Mesendoderm (in vitro differentiated cells): ENCODE measurements around the gene UNC13A.

Experiments
- DNase-seq: peaks from one replicate; pipeline ENCODE4 v3.0.0; 2013
- H2AK5ac ChIP-seq: 2 replicates; pipeline ENCODE4 v1.6.1; 2013; ENCODE audit warnings: low read length, inconsistent platforms
- H2BK120ac ChIP-seq: 2 replicates; pipeline ENCODE4 v1.6.1; 2013; ENCODE audit warnings: low read depth, mild to moderate bottlenecking, low read length, moderate library complexity, mixed read lengths
- H2BK15ac ChIP-seq: replicated peaks from 2 replicates; pipeline ENCODE4 v1.6.1; 2013; ENCODE audit warnings: low read depth, mild to moderate bottlenecking, moderate library complexity
- H2BK5ac ChIP-seq: 2 replicates; pipeline ENCODE4 v1.6.1; 2013; ENCODE audit warnings: low read length, inconsistent platforms
- H3K18ac ChIP-seq: 2 replicates; pipeline ENCODE4 v1.6.1; 2013; ENCODE audit warnings: mild to moderate bottlenecking, low read length, mixed read lengths
- H3K23ac ChIP-seq: one replicate; pipeline ENCODE4 v1.6.1; 2013; ENCODE audit warnings: low read length
- H3K27ac ChIP-seq: 2 replicates; pipeline ENCODE4 v1.5.1; 2013; ENCODE audit warnings: low read depth, mild to moderate bottlenecking, inconsistent platforms, low read length, moderate library complexity
- H3K27me3 ChIP-seq: 2 replicates; pipeline ENCODE4 v1.6.1; 2013; ENCODE audit warnings: low read length, control low read depth, mild to moderate bottlenecking, inconsistent platforms; ENCODE audit not compliant: insufficient read depth, poor library complexity
- H3K36me3 ChIP-seq: 2 replicates; pipeline ENCODE4 v1.6.1; 2013; ENCODE audit warnings: low read length, inconsistent platforms; ENCODE audit not compliant: control insufficient read depth, insufficient read depth
- H3K4ac ChIP-seq: one replicate; pipeline ENCODE4 v1.6.1; 2013; ENCODE audit warnings: low read depth, mild to moderate bottlenecking, low read length, moderate library complexity
- H3K4me1 ChIP-seq: 2 replicates; pipeline ENCODE4 v1.6.1; 2013; ENCODE audit warnings: low read depth, low read length, inconsistent platforms; ENCODE audit not compliant: control insufficient read depth
- H3K4me2 ChIP-seq: 2 replicates; pipeline ENCODE4 v1.6.1; 2013; ENCODE audit warnings: low read length
- H3K4me3 ChIP-seq: 2 replicates; pipeline ENCODE4 v1.5.1; 2013; ENCODE audit warnings: mild to moderate bottlenecking, low read length
- H3K56ac ChIP-seq: one replicate; pipeline ENCODE4 v1.6.1; 2013; ENCODE audit warnings: low read length
- H3K79me1 ChIP-seq: 2 replicates; pipeline ENCODE4 v1.6.1; 2013; ENCODE audit warnings: low read length, inconsistent platforms
- H3K79me2 ChIP-seq: 2 replicates; pipeline ENCODE4 v1.6.1; 2013; ENCODE audit warnings: mild to moderate bottlenecking, low read length; ENCODE audit not compliant: control insufficient read depth, insufficient read depth
- H3K9ac ChIP-seq: 2 replicates; pipeline ENCODE4 v1.6.1; 2013; ENCODE audit warnings: low read length, inconsistent platforms
- H4K5ac ChIP-seq: one replicate; pipeline ENCODE4 v1.6.1; 2013; ENCODE audit warnings: low read length
- H4K8ac ChIP-seq: one replicate; pipeline ENCODE4 v1.6.1; 2013; ENCODE audit warnings: low read depth, mild to moderate bottlenecking, control low read depth, low read length, moderate library complexity
- WGBS: extraction: QIAGEN DNeasy Blood & Tissue Kit; methylation state at CpG from one replicate; pipeline ENCODE4 v1.1.7; 2013; ENCODE audit warnings: low lambda C conversion rate, missing lambda C conversion rate; ENCODE audit not compliant: insufficient coverage; ENCODE audit errors: extremely low coverage; 5-methylcytosine and 5-hydroxymethylcytosine counted together

UNC13A gene

GRCh38 chr19:17686592-17687024, 1.5 kb downstream of the UNC13A start:
- Histone ChIP-seq H3K4me2 (peak overlapping the region; percentile 96), H3K4me3 (peak overlapping the region; percentile 66), H4K5ac (no peak overlapping the region), H3K4ac (peak overlapping the region; percentile 17), H2BK5ac (peak overlapping the region; percentile 91), H3K27me3 (no peaks in the 10 kb centered on the region), H2BK120ac (peak overlapping the region; percentile 29), H3K9ac (peak overlapping the region; percentile 78), H3K27ac (peak overlapping the region; percentile 41), H3K56ac (peak overlapping the region; percentile 94), H2BK15ac (peak overlapping the region; percentile 61), H3K79me1 (peaks cover 3% of the 10 kb centered on the region), H3K23ac (no peak overlapping the region), H3K36me3 (no peaks in the 10 kb centered on the region), H4K8ac (no peak overlapping the region), H3K4me1 (no peaks in the 10 kb centered on the region), H2AK5ac (no peak overlapping the region), H3K79me2 (peaks cover 7% of the 10 kb centered on the region), H3K18ac (peak overlapping the region; percentile 77)
- peak; percentile 89 for DNase-seq
- WGBS: no CpG with 5 or more reads among the region's 28 CpGs

GRCh38 chr19:17686023-17686521, 2.1 kb downstream of the UNC13A start:
- H2BK5ac ChIP-seq: peak overlapping the region; percentile 91
- peak overlapping the region; percentile 13 for H3K27ac ChIP-seq

DNA sequence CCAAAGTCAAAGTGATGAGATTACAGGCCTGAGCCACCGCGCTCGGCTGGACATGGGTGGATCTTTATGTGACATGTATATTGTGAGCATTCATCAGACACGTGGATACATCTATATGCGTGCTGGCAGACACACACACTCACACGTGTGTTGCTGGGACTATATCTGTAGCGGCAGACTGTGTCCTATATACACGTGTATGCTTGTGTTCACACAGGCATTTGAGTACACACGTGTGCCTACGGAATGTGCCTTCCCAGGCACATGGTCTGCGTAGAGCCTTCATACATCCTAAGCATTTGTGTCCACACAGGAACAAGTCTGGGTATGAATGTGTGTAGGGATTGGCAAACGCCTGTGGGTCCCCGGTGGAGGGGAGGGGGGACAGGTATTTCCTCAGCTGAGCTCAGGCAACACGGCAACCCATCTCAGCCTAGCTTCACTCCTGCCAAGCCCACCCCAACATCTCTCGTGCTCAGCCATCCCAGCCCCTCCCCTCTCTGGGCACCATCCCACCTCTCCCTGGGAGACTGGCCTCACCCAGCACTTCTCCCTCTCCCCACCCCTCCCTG, 2.6 kb downstream of the UNC13A start:
- Histone ChIP-seq H3K56ac (peak overlapping the region; percentile 94), H3K18ac (peak overlapping the region; percentile 43), H4K5ac (no peak overlapping the region), H3K4me2 (peak overlapping the region; percentile 25), H3K4me1 (no peaks in the 10 kb centered on the region), H3K27ac (no peak overlapping the region), H3K4ac (no peak overlapping the region), H3K23ac (no peak overlapping the region), H2BK15ac (no peak overlapping the region), H2BK120ac (no peak overlapping the region), H3K79me1 (peaks cover 3% of the 10 kb centered on the region), H3K36me3 (no peaks in the 10 kb centered on the region), H3K4me3 (no peak overlapping the region), H2AK5ac (peak overlapping the region; percentile 6), H3K27me3 (no peaks in the 10 kb centered on the region), H3K79me2 (peaks cover 7% of the 10 kb centered on the region), H3K9ac (peak overlapping the region; percentile 33), H2BK5ac (no peak overlapping the region), H4K8ac (no peak overlapping the region)
- DNase-seq: no peak
- no CpG with 5 or more reads among the region's 15 CpGs for WGBS

More at GRCh38 chr19:17686023-17686521, 2.1 kb downstream of the UNC13A start:
- Histone ChIP-seq H3K23ac (no peak overlapping the region), H4K5ac (no peak overlapping the region), H3K36me3 (no peaks in the 10 kb centered on the region), H3K27me3 (no peaks in the 10 kb centered on the region), H3K4me2 (peak overlapping the region; percentile 96), H2AK5ac (no peak overlapping the region), H2BK15ac (no peak overlapping the region), H3K9ac (peak overlapping the region; percentile 78), H3K79me2 (peaks cover 7% of the 10 kb centered on the region), H3K56ac (peak overlapping the region; percentile 94), H3K4ac (peak overlapping the region; percentile 46), H3K4me3 (peak overlapping the region; percentile 51), H4K8ac (no peak overlapping the region), H3K79me1 (peaks cover 3% of the 10 kb centered on the region), H2BK120ac (peak overlapping the region; percentile 18), H3K4me1 (no peaks in the 10 kb centered on the region), H3K18ac (peak overlapping the region; percentile 43)
- DNase-seq: peak; percentile 63
- no CpG with 5 or more reads among the region's 12 CpGs for WGBS

- Histone ChIP-seq H2BK120ac (no peak overlapping the region), H3K27ac (no peak overlapping the region), H3K23ac (no peak overlapping the region), H3K18ac (no peak overlapping the region), H3K79me1 (peaks cover 3% of the 10 kb centered on the region), H3K4me3 (no peak overlapping the region), H4K5ac (no peak overlapping the region), H4K8ac (no peak overlapping the region), H3K79me2 (peaks cover 7% of the 10 kb centered on the region), H3K4me1 (peaks cover 3% of the 10 kb centered on the region), H3K4ac (no peak overlapping the region), H3K4me2 (no peak overlapping the region), H3K27me3 (no peaks in the 10 kb centered on the region), H3K36me3 (no peaks in the 10 kb centered on the region), H3K9ac (no peak overlapping the region), H3K56ac (no peak overlapping the region), H2BK5ac (no peak overlapping the region), H2BK15ac (no peak overlapping the region), H2AK5ac (no peak overlapping the region)
- no CpG with 5 or more reads among the region's 4 CpGs for WGBS
- no peak for DNase-seq
These were observed 3.9 kb downstream of the UNC13A start for GRCh38 chr19:17684256-17684655.

DNA sequence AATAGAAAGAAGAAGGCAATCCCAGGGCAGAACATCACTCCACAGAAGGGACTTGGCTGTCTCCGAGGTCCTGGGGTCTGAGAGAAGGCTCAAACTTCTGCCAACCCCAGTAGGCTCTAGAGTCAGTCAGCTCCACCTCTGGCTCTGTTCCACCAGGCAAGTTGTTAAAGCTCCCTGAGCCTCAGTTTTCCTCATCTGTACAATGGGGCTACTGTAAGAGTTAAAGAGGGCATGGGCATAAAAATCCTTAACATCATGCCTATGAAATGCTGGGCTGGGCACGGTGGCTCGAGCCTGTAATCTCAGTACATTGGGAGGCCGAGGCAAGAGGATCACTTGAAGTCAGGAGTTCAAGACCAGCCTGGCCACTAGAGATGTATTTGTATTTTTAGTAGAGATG, 5.1 kb downstream of the UNC13A start:
- Histone ChIP-seq H2BK120ac (no peak overlapping the region), H3K4me2 (no peak overlapping the region), H2BK15ac (no peak overlapping the region), H3K4me1 (peaks cover 3% of the 10 kb centered on the region), H2AK5ac (no peak overlapping the region), H3K4me3 (no peak overlapping the region), H3K9ac (no peak overlapping the region), H3K4ac (no peak overlapping the region), H3K36me3 (no peaks in the 10 kb centered on the region), H4K5ac (no peak overlapping the region), H3K18ac (no peak overlapping the region), H3K23ac (no peak overlapping the region), H3K27ac (no peak overlapping the region), H4K8ac (no peak overlapping the region), H2BK5ac (no peak overlapping the region), H3K27me3 (no peaks in the 10 kb centered on the region), H3K79me2 (peaks cover 7% of the 10 kb centered on the region), H3K79me1 (peaks cover 3% of the 10 kb centered on the region), H3K56ac (no peak overlapping the region)
- no peak for DNase-seq
- WGBS: no CpG with 5 or more reads among the region's 4 CpGs

DNA sequence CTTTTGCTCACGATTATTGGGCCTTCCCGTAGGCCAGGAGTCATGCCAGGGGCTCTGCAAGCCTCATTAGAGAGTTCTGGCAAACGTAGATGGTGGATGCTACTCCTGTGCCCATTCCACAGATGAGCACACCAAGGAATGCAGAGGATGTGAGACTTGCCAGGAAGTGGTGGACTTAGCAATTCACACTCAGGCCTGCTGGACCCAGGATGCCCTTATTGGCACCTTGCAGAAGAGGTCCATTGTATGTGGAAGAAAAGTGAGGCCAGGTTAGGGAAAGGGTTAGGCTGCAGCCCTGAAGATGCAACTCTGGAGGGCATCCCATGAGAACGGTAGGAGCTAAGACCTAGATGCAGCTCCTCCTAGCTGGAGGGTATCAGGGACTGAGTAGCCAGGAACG, 5.9 kb downstream of the UNC13A start:
- Histone ChIP-seq H3K9ac (no peak overlapping the region), H2BK5ac (no peak overlapping the region), H3K4me2 (no peak overlapping the region), H2AK5ac (no peak overlapping the region), H2BK120ac (no peak overlapping the region), H3K4me1 (peaks cover 3% of the 10 kb centered on the region), H3K27ac (no peak overlapping the region), H3K23ac (no peak overlapping the region), H3K79me2 (peaks cover 7% of the 10 kb centered on the region), H2BK15ac (no peak overlapping the region), H3K36me3 (no peaks in the 10 kb centered on the region), H3K4me3 (no peak overlapping the region), H4K8ac (no peak overlapping the region), H4K5ac (no peak overlapping the region), H3K18ac (no peak overlapping the region), H3K79me1 (peaks cover 3% of the 10 kb centered on the region), H3K4ac (no peak overlapping the region), H3K56ac (no peak overlapping the region), H3K27me3 (no peaks in the 10 kb centered on the region)
- WGBS: no CpG with 5 or more reads among the region's 5 CpGs
- DNase-seq: no peak
